Measurements from ENCODE around the gene AP1S2.
"Not testable (repeated sequence)": the region's sequence is repeated elsewhere in the genome, so short reads cannot be mapped to it uniquely, and the experiment has no call there.

Gene AP1S2

DNA sequence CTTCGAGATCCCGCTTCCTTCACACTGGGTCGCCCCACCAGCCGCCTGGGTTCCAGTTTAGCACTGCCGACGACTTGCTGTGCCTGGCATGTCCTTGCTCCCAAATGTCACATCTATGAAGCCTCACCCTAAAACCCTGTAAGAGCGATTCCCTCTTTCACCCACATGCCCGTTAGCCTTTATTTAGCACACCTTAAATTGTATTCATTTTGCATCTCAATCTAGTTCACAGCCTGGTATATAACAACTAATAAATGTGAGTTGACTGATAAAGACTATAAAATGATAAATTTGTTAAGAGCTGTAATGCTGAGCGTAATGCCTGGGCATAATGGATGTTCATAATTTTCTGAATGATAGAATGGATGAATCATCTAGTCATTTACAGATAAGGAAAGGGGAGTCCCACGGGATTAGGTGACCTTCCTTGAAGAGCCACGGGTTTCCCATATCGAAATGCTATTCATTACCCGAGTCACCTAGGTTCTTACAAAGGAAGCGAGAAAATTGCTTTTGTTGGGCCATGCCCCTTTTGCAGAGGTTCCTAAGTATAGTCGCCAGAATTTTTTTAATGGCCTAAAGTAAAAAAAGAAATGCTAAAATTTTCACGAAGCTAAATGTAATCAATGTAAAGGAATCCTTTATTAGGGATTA is 1.1 kb upstream of the AP1S2 start:
- no peak for DNase-seq (ENCODE audit: low spot score)

DNA sequence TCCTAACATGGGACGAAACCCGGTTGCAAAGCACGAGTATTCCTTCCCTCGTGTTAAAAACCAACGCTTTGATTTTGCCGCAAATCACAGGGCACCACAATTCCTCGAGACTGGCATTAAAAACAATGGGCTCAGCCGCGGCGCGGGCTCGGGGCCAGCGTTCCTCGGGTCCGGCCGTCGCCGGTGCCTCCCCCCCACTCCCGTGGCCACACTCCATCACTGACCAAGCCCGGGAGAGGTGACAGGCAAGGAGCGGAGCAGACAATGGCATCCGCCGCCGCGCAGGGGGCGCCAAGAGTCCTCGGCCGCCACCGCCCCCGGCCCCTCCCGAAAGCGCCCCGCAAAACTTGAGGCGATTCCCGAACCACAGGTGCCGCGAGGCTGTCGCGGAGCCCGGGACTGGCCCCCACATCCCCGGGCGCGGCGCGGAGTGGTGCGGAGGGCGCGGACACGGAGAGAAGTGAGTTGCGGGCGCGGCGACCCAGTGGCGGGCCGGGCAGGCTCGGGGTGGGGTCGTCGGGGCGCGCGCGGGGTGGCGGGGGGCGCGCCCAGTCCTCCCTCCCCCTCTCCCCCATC is 445 bp downstream of the AP1S2 start:
- peak; percentile 26 for DNase-seq (ENCODE audit: low spot score)

DNA sequence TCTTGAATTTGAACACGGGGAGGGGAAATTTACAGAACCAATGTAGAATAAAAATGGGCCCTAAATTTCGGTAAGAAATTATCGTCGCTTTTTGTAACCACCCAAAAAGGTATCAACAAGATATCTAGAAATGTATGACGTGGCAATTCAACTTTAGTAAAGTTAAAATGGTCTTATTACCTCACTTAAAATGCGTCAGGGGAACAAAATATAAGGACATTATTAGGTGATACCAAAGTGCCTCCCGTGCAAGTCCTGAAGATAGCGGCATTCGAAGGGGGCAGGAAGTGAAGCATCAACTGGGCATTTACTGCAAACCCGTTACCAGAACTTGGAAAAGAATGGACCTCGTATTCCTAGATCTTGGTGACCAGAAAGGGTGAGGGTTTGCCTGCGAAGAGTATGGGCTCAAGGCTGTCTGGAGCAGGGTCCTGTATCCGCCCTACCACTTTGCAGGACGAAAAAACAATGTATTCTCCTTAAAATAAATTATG is 980 bp downstream of the AP1S2 start:
- no peak for DNase-seq (ENCODE audit: low spot score)

DNA sequence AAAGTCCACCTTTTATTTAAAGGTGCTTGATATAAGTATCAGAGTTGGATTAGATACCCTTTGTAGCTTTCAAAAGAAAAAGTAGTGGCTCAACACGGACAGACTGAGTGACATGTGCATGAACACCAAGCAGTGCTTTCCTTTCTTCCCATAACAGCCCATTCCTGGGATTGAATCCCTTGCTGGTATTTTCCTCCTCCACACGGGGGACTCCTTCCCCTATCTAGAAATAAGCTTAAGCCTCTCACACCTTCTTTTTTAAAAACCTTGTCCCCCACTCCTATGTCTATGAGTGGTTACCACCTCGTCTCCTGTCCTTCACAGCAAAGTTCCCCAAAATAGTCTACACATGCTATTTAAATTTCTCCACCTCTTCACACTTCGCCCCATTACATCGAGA is 5.1 kb downstream of the AP1S2 start:
- DNase-seq (ENCODE audit: low spot score): no peak

DNA sequence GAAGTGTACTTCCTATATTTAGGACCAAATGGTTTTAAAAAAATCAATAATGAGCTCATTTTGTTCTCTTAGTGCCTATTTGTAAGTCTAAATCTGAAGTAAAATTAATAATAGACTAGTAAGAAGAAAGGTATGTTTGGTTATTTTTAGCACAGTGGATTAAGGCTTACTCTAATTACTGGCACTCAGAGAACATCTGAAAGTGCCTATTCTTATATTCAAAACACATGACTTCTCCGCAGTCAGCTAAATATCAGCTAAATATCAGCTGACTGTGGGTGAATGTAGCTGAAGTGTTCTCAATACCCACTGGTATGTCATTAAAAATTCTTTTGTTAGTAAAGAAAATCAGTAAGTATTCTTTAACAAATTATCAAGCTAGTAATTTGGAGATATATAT is 6.0 kb downstream of the AP1S2 start:
- no peak for DNase-seq (ENCODE audit: low spot score)

DNA sequence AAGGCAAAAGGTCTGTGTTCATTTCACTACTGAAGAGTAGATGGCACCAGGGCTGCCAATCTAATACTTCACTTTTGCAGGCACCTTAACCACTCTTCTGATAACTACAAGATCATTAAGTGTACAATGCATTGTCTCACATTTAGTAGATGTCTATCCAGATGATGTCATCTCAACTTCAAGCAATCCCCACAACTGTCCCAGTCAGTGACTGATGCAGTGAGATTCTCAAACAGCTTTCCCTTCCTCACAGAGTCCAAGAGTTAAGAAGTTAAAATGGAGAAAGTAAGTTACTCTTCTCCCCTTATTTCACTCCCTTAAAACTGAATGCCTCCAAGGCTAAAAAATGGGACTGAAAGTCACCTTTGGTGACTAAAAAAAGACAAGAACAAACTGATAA is 10.7 kb downstream of the AP1S2 start:
- DNase-seq (ENCODE audit: low spot score): no peak

DNA sequence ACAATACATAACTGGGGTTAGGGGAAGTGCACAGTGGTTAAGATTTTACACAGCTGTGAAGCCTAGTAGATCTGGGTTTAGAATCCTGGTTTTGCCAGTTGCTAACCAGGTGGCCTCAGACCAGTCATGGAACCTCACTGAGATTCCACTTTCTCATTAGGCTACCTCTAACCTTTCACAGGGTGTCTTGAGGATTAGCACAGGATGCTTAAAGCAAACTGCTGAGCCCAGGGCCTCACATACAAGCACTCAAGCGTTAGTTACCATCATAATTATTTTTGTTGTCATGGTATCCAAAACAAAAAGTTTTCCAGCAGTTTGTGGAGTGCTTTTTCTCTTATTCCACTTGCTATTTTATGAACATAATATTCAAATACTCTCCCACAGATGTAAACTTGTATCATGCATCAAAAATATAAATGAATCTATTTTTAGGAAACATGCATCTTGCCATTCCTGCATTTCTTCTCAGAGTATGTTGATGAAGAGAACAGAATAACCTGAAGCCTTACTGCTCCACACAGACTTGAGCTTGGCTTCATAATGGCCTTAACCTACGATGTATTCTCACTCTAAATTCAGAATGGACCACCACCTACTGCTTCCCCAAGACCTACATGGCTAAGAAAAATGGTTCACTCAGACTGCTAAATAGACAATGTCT is 12.6 kb downstream of the AP1S2 start:
- DNase-seq (ENCODE audit: low spot score): no peak

DNA sequence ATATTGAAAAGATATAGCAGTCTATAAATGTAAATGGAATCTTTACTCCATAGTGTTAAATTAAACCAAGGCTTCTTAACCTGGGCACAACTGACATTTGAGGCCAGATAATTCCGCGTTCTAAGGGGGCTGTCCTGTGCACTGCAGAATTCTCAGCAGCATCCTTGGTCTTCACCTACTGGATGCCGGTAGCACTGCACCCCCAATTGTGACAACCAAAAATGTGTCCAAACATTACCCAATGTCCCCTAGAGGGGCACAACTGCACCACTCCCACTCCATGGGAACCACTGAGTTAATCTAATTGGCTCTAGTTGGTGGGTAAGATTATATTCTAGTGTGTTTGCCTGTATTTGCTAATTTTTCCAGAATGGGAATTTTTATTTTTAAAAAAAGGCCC is 16.6 kb downstream of the AP1S2 start:
- no peak for DNase-seq (ENCODE audit: low spot score)

DNA sequence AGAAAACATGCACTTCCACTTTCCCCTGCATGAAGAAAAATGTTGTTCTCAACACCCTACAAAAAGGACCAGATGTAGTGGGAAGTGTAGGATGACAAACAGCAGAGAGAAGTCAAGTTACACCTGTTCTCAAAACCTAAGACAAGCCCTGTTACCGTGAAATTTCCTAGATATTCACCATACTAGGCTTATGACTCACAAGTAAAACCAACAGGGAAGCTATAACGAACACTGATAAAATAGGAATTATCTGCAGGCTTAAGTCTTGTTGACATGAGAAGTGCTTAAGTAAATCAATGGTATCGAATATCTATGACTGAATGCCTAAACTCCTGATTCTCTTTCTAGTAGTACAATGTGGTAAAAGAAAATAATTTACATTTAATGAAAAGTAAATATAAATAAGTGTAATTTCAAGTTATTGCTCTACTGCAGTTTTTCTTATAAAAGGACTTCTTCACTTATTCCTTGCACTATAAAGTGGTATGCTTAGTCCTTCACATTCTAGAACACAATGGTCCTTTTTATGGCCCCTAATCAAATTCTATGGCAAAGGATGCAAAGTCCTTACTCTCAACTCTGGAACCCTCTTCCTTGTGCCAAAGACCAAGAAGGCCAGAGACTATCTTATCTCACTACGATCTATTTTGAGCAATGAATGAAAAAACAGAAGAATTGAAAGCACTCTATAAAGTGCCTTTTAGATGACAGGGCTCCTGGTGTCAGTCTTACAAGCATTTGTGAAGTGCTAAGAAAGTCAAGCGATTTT is 19.6 kb downstream of the AP1S2 start:
- DNase-seq (ENCODE audit: low spot score): no peak

DNA sequence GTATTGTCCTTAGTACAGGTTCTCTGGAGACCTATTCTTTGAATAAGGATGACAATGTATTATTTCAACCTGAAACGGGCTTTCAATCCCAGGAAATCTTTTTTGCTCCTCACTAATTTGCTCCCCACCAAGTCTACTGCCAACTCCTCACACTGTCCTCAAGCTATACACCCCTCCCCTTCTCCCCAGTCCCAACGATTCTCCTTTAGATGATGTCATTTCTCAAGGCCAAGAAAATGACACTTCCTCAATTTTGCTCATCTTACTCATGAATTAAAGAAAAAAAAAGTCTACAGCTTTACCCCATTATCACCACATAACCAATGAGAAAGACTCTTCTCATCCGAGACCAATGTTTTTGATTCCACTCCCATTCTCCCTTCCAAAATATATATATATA is 20.6 kb downstream of the AP1S2 start:
- DNase-seq (ENCODE audit: low spot score): no peak

DNA sequence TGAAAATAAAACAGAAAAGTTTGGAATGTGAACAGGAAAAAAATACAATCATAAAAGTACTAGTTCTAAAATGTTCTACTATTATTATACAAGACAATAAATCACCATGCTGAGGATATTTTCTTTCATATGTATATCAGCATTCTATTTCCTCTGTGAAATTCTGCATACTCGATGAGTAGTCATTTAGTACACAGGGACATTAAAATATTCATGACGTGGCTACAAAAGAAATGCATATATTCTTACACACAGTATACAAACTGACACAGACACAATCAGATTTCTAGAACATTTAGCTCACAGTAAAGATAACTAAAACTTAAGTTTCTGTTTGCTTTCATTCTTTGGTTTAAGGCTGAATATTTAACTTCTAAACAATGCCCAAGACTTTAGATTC is 23.3 kb downstream of the AP1S2 start:
- DNase-seq (ENCODE audit: low spot score): not testable (repeated sequence)

DNA sequence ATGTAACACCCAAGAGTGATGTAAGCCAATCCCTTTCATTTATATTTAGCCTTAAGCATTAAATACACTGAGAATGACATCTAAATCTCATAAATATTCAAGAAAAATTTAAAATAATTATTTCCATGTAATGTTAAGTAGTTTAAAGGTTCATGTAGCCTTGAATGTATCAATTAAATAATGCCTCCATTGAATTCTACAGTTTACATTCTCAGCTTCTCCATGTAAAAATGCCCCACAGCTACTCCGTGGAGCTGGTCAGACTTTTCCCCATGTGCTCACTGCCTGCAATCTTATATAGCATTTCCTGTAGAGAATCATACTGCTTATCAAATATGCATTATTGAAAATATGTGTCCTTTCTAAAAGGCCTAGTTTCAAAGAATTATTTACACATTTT is 25.4 kb downstream of the AP1S2 start:
- DNase-seq (ENCODE audit: low spot score): no peak

DNA sequence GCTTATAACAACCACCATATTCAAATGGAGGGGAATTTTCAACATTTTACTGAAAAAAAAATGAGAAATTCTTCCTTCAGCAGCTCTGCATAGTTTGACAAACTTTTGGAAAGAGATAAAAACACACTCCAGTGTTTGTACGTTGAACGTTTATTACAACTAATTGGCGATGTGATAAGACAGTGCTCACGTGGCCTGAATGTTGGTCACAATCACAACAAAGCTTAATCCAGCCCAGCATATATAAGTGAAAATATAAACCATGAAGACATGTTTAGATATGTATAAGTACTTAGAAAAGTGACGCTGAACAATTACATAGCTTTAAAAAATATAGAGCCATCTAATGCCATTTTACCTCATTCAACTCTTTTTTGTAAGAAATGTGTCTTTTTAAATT is 28.7 kb downstream of the AP1S2 start:
- DNase-seq (ENCODE audit: low spot score): no peak

DNA sequence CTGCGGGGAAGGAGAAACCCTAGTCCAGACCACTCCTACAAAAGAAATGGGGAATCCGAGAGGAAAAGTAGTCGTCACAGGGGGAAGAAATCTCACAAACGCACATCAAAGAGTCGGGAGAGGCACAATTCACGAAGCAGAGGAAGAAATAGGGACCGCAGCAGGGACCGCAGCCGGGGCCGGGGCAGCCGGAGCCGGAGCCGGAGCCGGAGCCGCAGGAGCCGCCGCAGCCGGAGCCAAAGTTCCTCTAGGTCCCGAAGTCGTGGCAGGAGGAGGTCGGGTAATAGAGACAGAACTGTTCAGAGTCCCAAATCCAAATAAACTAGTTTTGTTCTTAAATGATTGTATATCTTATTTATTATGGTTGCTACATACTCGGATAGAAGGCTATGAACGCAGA is 31.7 kb downstream of the AP1S2 start:
- DNase-seq (ENCODE audit: low spot score): no peak

DNA sequence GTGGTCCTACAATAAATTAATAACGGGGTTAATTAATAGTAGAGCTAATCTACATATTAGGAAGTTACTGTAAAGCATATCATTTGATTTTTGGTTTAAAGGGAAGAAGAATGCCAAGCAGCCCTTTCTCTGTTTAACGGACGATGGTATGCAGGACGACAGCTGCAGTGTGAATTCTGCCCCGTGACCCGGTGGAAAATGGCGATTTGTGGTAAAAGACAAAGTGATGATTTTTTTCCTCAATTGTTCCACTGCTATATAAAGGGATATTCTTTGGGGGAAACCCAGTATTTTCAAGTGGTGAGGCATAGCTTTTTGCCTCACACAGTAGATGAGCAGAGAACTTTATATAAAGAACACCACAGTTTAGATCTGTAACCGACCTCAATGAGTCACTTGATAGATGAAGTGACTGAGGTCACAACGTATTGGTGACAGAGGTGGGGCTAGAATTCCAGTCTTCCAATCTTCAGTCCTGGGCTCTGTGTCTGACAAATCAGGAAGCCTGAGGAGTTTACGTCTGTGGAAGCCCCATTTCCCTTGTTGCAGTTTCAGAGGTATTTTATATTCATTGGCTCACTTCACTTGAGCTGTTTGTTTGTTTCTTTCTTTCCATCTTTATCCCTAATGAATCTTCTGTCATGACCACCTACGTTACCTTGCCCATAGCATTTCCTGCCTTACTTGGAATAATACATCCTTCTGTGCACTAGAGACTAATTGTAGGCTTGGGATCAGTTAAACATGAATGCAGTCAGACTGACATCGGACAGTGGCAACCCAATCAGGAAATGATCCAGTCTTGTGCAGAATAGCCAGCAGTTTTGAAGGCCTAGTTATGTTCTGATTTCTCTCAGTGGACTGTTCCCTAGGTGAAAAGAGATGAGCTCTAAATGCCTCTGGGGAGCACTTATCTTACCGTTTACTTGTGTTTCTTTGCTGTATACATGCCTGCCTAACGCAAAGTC is 34.2 kb downstream of the AP1S2 start:
- DNase-seq (ENCODE audit: low spot score): no peak

DNA sequence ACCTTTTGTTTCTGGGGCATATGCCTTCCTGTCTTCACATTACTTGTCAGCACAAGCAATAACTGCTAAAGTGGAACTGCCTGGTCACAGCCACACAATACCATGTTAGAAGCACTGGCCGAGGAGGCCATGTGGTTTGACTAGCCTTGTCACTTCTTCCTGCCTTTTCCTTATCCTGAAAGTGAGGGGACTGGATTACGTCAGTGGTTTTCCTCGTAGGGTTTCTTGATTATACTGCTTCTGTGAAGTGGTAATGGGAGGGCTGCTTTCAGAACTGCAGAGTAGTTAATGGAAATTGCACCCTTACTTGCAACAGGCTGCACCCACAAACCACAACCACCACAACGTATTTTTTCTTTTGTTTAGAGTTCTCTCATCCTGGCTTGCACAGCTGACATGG is 37.7 kb downstream of the AP1S2 start:
- DNase-seq (ENCODE audit: low spot score): no peak

DNA sequence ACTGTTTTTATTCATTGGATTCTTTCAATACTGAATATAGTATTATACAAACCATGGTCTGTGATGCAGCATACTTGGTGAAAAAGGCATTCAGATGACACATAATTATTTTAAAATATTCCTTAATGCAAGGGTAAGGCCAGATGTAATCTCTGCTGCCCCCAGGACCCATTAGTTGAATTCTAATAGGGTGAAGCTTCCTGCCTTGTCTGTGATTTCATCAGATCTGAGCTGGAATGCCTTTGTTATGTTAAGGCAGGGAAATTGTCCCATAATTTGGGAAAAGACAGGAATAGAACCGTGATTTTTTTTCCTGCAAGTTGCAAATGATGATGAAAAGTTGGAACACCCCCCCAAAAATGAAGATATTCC is 38.2 kb downstream of the AP1S2 start:
- DNase-seq (ENCODE audit: low spot score): peak; percentile 14

DNA sequence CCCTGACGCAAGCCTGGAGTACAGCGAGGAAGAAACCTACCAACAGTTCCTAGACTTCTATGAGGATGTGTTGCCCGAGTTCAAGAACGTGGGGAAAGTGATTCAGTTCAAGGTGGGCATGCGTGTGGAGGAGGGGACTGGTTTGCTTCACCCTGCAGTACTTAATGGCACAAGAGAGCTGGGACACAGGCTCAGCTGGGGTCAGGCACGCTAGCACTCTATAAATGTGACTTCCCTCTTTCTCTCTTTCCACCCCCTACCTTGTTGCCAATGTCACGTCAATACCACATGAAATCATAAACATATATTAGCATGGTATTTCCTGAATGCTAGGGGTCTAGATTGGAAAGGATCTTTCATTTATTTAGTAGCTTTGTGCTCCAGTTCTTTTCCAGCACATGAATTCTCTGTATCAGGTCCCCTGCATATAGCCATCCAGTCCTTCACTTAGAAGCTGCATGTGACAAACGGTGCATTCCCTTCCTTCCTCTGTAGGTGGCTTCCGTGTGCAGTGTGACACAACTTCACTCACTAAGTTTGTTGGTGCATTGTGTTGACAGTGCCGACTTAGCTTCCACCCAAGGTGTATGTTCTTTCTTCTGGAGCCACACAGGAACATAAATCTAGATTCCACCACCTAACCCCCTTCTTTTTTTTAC is 38.7 kb downstream of the AP1S2 start:
- peak; percentile 40 for DNase-seq (ENCODE audit: low spot score)

DNA sequence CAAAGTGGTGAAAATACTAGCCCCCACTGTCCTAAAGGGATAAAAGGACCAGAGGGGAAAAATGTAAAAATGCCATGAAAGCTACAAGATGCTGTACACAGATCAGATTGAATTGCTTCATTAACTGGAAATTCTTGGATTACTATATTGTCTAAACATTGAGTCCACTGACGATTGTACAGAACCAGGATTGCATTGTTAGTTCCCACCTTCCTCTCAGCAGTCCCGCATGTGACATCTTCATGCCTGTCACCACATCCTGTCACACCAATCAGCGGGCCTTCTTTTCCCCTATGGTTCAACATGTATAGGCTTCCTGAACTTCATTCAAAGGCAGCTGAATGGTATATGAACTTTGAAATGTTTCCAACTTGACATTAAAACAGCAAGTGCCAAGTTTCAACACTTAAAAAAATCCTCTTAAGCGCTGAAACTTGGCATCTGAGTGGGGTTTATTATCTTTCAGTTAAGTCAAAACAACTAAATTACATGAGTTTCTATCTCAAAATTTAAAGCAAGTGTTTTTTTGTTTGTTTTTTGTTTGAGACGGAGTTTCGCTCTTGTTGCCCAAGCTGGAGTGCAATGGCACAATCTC is 39.7 kb downstream of the AP1S2 start:
- no peak for DNase-seq (ENCODE audit: low spot score)

DNA sequence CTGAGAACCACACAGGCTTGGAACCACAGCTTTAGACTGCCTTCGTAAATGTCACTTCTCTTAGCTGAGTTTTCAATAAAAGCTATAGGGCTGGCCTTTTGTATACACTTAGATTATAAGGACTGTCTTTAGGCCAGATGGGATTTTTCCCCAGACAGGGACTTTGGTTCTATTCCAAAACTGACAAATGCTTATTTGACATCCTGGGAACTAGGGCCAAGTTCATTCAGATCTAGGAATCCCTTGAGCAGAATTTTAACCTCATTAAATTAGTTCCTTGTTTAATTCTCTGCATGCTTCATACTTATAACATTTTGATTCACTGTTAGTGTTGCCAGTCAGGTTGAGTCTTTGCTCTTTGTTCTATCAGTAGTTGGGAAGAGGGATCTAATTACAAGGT is 41.2 kb downstream of the AP1S2 start:
- DNase-seq (ENCODE audit: low spot score): no peak

Measured in hepatic stellate cell (primary cell).